ENCODE measurements around the gene TXNL1.

DNA sequence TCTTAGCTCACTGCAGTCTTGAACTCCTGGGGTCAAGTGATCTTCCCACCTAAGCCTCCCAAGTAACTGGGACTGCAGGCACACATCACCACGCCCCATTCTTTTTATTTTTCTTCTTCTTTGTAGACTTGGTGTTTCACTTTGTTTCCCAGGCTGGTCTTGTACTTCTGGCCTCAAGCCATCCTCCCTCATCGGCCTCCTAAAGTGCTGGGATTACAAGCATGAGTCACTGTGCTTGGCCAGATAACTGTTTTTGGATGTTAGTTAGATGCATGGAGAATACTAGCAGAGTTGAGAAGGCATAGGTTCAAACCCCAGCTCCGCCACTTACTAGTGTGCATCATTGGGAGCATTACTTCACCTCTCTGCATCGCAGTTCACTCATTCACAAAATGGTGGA is 88.3 kb downstream of the TXNL1 start:
- TF ChIP-seq, protein P1, sequence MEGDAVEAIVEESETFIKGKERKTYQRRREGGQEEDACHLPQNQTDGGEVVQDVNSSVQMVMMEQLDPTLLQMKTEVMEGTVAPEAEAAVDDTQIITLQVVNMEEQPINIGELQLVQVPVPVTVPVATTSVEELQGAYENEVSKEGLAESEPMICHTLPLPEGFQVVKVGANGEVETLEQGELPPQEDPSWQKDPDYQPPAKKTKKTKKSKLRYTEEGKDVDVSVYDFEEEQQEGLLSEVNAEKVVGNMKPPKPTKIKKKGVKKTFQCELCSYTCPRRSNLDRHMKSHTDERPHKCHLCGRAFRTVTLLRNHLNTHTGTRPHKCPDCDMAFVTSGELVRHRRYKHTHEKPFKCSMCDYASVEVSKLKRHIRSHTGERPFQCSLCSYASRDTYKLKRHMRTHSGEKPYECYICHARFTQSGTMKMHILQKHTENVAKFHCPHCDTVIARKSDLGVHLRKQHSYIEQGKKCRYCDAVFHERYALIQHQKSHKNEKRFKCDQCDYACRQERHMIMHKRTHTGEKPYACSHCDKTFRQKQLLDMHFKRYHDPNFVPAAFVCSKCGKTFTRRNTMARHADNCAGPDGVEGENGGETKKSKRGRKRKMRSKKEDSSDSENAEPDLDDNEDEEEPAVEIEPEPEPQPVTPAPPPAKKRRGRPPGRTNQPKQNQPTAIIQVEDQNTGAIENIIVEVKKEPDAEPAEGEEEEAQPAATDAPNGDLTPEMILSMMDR (IDR thresholded peaks at IDR 0.05), result no peak
- no peak for TF ChIP-seq POLR2A (IDR thresholded peaks at IDR 0.05)
